ENCODE results near the gene GLIPR1L2. TPM values are rescaled to one million over a fixed set of nuclear protein-coding genes. Genes with fewer than 3 reads are reported as not detected.

The GLIPR1L2 gene
- total RNA-seq, 3 donors from 2014 or later (not counting 1 experiment from before 2014, with no cell fraction given) = 0.75 to 1.7 (median 1.6) TPM

- no peaks in the 10 kb centered on the region for H3K27me3 Mint-ChIP-seq (ENCODE audit: low read depth in 2 of 2)
- H3K4me3 Mint-ChIP-seq = no peak overlapping the region
- H3K9me3 ChIP-seq (ENCODE audit: control insufficient read depth, insufficient read depth, low read length) = no peaks in the 10 kb centered on the region
- no peaks in the 10 kb centered on the region for H3K36me3 Mint-ChIP-seq
- DNase-seq (no peak), ATAC-seq (no peak)
- WGBS (ENCODE audit: insufficient coverage) = 94% methylated on average over 1 of the region's 1 CpG
- H3K4me3 ChIP-seq (ENCODE audit: low read length) = no peak overlapping the region
- H3K27ac ChIP-seq (ENCODE audit: low read length) = no peak overlapping the region
- TF ChIP-seq, protein P1, sequence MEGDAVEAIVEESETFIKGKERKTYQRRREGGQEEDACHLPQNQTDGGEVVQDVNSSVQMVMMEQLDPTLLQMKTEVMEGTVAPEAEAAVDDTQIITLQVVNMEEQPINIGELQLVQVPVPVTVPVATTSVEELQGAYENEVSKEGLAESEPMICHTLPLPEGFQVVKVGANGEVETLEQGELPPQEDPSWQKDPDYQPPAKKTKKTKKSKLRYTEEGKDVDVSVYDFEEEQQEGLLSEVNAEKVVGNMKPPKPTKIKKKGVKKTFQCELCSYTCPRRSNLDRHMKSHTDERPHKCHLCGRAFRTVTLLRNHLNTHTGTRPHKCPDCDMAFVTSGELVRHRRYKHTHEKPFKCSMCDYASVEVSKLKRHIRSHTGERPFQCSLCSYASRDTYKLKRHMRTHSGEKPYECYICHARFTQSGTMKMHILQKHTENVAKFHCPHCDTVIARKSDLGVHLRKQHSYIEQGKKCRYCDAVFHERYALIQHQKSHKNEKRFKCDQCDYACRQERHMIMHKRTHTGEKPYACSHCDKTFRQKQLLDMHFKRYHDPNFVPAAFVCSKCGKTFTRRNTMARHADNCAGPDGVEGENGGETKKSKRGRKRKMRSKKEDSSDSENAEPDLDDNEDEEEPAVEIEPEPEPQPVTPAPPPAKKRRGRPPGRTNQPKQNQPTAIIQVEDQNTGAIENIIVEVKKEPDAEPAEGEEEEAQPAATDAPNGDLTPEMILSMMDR (IDR thresholded peaks at IDR 0.05) = no peak
- no peak overlapping the region for H3K27ac Mint-ChIP-seq
- no peaks in the 10 kb centered on the region for H3K9me3 Mint-ChIP-seq
- H3K36me3 ChIP-seq (ENCODE audit: control insufficient read depth, insufficient read depth, low read length) = no peaks in the 10 kb centered on the region
- intact Hi-C loops (cut with micrococcal nuclease) = no loop called here
- H3K4me1 Mint-ChIP-seq = no peaks in the 10 kb centered on the region
- H3K4me1 ChIP-seq (ENCODE audit: control insufficient read depth, insufficient read depth, low read length) = no peaks in the 10 kb centered on the region
- H3K27me3 ChIP-seq (ENCODE audit: control insufficient read depth, insufficient read depth, low read length) = no peaks in the 10 kb centered on the region
These were observed 12.5 kb upstream of the GLIPR1L2 start for GRCh38 chr12:75378354-75378753.

GRCh38 chr12:75389061-75389460, 1.8 kb upstream of the GLIPR1L2 start:
- Mint-ChIP-seq H3K27me3 (ENCODE audit: low read depth in 2 of 2) (no peaks in the 10 kb centered on the region), H3K9me3 (no peaks in the 10 kb centered on the region), H3K4me3 (peak overlapping the region; percentile 92), H3K27ac (peak overlapping the region; percentile 92 to 94), H3K36me3 (no peaks in the 10 kb centered on the region), H3K4me1 (peaks cover 43 to 45% of the 10 kb centered on the region in 2 donors)
- TF ChIP-seq, protein P1 (IDR thresholded peaks at IDR 0.05) = no peak
- no peaks in the 10 kb centered on the region for H3K27me3 ChIP-seq (ENCODE audit: control insufficient read depth, insufficient read depth, low read length)
- peaks cover 4% of the 10 kb centered on the region for H3K4me1 ChIP-seq (ENCODE audit: control insufficient read depth, insufficient read depth, low read length)
- 88% methylated on average over 1 of the region's 1 CpG for WGBS (ENCODE audit: insufficient coverage)
- no peaks in the 10 kb centered on the region for H3K9me3 ChIP-seq (ENCODE audit: control insufficient read depth, insufficient read depth, low read length)
- intact Hi-C loops (cut with micrococcal nuclease) = no loop called here
- no peak overlapping the region for H3K4me3 ChIP-seq (ENCODE audit: low read length)
- peak overlapping the region; percentile 87 for H3K27ac ChIP-seq (ENCODE audit: low read length)
- no peaks in the 10 kb centered on the region for H3K36me3 ChIP-seq (ENCODE audit: control insufficient read depth, insufficient read depth, low read length)
- ATAC-seq = no peak
- DNase-seq = peak in 1 of 2 donors; percentile 16

DNA sequence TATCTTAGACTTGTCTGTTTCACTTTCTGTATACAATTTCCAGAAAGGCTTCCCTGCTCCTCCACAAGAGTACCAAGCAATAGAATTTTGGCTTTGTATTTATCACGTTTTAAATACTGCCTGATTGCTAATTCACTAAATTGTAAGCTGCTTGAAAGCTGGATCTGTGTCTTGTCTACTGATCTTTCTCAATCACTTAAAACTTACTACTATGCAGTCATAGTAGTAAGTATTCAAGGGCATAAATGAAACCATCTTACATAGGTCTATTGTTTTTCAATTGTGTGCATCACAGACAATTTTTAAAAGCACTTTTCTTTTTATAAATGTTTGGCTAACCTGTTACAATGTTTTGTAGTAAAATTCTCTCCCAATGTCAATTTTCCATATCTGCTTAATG, 1.2 kb upstream of the GLIPR1L2 start:
- Mint-ChIP-seq H3K4me3 (peak overlapping the region; percentile 92), H3K27ac (peak overlapping the region; percentile 92 to 94), H3K4me1 (peaks cover 43 to 45% of the 10 kb centered on the region in 2 donors), H3K9me3 (no peaks in the 10 kb centered on the region), H3K27me3 (ENCODE audit: low read depth in 2 of 2) (no peaks in the 10 kb centered on the region), H3K36me3 (no peaks in the 10 kb centered on the region)
- peak overlapping the region; percentile 70 for H3K4me3 ChIP-seq (ENCODE audit: low read length)
- ATAC-seq (no peak), DNase-seq (peak in 1 of 2 donors; percentile 23)
- no peaks in the 10 kb centered on the region for H3K27me3 ChIP-seq (ENCODE audit: control insufficient read depth, insufficient read depth, low read length)
- WGBS (ENCODE audit: insufficient coverage) = no CpG with 5 or more reads among the region's 1 CpG
- TF ChIP-seq, protein P1 (IDR thresholded peaks at IDR 0.05) = no peak
- intact Hi-C loops (cut with micrococcal nuclease) = loop anchor here (2.0 kb wide), 1 partner anchor 59 kb away; the partner anchor contains the start of gene CAPS2
- H3K27ac ChIP-seq (ENCODE audit: low read length) = peak overlapping the region; percentile 87
- peaks cover 4% of the 10 kb centered on the region for H3K4me1 ChIP-seq (ENCODE audit: control insufficient read depth, insufficient read depth, low read length)
- no peaks in the 10 kb centered on the region for H3K9me3 ChIP-seq (ENCODE audit: control insufficient read depth, insufficient read depth, low read length)
- H3K36me3 ChIP-seq (ENCODE audit: control insufficient read depth, insufficient read depth, low read length) = no peaks in the 10 kb centered on the region

All from natural killer cell (primary cell).